Measurements from ENCODE around the gene GDF9.

Gene GDF9

DNA sequence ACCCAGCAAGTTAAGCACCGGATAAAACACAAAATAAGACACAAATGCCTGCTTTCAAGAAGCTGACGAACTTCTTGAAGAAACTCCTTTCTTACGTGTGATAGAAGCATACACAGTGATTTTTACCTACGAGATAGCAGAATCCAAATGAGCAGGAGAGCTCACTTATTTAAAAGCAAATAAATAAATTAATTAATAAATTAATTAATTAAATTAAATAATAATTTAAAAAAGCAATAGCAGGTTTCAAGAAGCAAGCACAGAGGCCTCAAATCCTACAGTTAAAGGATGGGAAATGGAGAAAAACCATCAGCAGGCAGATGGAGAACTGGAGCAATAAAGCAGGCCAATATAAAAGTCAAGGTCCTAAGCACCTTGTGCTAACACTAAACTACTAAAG is 24.5 kb upstream of the GDF9 start:
- TF ChIP-seq GABPA (IDR thresholded peaks at IDR 0.05; ENCODE audit: low read depth): no peak
- TF ChIP-seq, protein P1, sequence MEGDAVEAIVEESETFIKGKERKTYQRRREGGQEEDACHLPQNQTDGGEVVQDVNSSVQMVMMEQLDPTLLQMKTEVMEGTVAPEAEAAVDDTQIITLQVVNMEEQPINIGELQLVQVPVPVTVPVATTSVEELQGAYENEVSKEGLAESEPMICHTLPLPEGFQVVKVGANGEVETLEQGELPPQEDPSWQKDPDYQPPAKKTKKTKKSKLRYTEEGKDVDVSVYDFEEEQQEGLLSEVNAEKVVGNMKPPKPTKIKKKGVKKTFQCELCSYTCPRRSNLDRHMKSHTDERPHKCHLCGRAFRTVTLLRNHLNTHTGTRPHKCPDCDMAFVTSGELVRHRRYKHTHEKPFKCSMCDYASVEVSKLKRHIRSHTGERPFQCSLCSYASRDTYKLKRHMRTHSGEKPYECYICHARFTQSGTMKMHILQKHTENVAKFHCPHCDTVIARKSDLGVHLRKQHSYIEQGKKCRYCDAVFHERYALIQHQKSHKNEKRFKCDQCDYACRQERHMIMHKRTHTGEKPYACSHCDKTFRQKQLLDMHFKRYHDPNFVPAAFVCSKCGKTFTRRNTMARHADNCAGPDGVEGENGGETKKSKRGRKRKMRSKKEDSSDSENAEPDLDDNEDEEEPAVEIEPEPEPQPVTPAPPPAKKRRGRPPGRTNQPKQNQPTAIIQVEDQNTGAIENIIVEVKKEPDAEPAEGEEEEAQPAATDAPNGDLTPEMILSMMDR (IDR thresholded peaks at IDR 0.05; ENCODE audit: insufficient read depth, low read length): no peak
- Histone ChIP-seq H3K27me3 (ENCODE audit: insufficient read depth, poor library complexity, severe bottlenecking) (no peaks in the 10 kb centered on the region), H3K4me3 (replicated peaks; ENCODE audit: insufficient read depth, low read length) (no peak overlapping the region), H3K27ac (replicated peaks) (no peak overlapping the region)
- DNase-seq (ENCODE audit: low read depth in 1 of 2, low spot score in 1 of 2): no peak

DNA sequence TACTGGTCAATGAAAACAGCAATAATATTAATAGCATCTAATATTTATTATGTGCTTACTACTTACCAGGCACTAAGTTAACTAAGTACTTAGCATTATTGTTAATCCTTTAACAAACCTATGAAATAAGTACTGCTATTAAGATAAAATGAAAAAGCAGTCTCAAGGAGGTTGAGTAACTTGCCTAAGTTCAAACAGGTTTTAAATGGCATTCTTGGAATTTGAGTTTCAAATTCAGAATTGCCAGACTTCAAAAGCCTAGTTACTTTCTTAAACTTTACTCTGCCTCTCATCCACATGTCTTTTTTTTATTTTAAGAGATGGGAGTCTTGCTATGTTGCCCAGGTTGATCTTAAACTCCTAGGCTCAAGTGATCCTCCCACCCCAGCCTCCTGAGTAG is 23.2 kb upstream of the GDF9 start:
- DNase-seq (ENCODE audit: low read depth in 1 of 2, low spot score in 1 of 2): no peak
- Histone ChIP-seq H3K27ac (replicated peaks) (no peak overlapping the region), H3K4me3 (replicated peaks; ENCODE audit: insufficient read depth, low read length) (no peak overlapping the region), H3K27me3 (ENCODE audit: insufficient read depth, poor library complexity, severe bottlenecking) (no peaks in the 10 kb centered on the region)
- no peak for TF ChIP-seq GABPA (IDR thresholded peaks at IDR 0.05; ENCODE audit: low read depth)
- TF ChIP-seq, protein P2, sequence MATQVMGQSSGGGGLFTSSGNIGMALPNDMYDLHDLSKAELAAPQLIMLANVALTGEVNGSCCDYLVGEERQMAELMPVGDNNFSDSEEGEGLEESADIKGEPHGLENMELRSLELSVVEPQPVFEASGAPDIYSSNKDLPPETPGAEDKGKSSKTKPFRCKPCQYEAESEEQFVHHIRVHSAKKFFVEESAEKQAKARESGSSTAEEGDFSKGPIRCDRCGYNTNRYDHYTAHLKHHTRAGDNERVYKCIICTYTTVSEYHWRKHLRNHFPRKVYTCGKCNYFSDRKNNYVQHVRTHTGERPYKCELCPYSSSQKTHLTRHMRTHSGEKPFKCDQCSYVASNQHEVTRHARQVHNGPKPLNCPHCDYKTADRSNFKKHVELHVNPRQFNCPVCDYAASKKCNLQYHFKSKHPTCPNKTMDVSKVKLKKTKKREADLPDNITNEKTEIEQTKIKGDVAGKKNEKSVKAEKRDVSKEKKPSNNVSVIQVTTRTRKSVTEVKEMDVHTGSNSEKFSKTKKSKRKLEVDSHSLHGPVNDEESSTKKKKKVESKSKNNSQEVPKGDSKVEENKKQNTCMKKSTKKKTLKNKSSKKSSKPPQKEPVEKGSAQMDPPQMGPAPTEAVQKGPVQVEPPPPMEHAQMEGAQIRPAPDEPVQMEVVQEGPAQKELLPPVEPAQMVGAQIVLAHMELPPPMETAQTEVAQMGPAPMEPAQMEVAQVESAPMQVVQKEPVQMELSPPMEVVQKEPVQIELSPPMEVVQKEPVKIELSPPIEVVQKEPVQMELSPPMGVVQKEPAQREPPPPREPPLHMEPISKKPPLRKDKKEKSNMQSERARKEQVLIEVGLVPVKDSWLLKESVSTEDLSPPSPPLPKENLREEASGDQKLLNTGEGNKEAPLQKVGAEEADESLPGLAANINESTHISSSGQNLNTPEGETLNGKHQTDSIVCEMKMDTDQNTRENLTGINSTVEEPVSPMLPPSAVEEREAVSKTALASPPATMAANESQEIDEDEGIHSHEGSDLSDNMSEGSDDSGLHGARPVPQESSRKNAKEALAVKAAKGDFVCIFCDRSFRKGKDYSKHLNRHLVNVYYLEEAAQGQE (IDR thresholded peaks at IDR 0.05; ENCODE audit: insufficient replicate concordance, low read depth): no peak
- TF ChIP-seq SPI1 (IDR thresholded peaks at IDR 0.05; ENCODE audit: borderline replicate concordance, low read depth): no peak
- TF ChIP-seq, protein P1 (IDR thresholded peaks at IDR 0.05; ENCODE audit: insufficient read depth, low read length): no peak

DNA sequence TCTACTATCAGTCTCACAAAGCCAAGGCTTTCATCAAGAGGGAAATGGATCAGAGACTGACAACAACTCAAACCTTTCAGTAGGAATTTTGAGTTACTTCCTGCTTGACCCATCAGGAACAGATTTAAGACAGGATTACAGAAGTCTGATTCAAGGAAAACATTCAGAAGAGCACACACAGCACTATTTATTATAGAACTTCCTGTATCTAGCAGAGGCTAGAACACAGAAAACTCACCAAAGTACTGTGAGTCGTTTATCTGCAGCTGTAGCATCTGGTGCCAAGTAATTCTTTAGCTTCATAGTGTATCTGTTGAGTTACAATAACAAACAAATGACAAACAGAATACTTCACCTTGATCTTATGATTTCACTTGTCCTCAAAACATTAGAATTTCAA is 21.0 kb upstream of the GDF9 start:
- TF ChIP-seq, protein P1 (IDR thresholded peaks at IDR 0.05; ENCODE audit: insufficient read depth, low read length): no peak
- no peak for TF ChIP-seq GABPA (IDR thresholded peaks at IDR 0.05; ENCODE audit: low read depth)
- TF ChIP-seq POLR2AphosphoS5 (IDR thresholded peaks at IDR 0.05; ENCODE audit: low read depth): no peak
- no peak for TF ChIP-seq SPI1 (IDR thresholded peaks at IDR 0.05; ENCODE audit: borderline replicate concordance, low read depth)
- TF ChIP-seq, protein P2 (IDR thresholded peaks at IDR 0.05; ENCODE audit: insufficient replicate concordance, low read depth): no peak
- H3K4me3 ChIP-seq (replicated peaks; ENCODE audit: insufficient read depth, low read length): no peak overlapping the region
- H3K27ac ChIP-seq (replicated peaks): no peak overlapping the region
- no peaks in the 10 kb centered on the region for H3K27me3 ChIP-seq (ENCODE audit: insufficient read depth, poor library complexity, severe bottlenecking)
- no peak for DNase-seq (ENCODE audit: low read depth in 1 of 2, low spot score in 1 of 2)

DNA sequence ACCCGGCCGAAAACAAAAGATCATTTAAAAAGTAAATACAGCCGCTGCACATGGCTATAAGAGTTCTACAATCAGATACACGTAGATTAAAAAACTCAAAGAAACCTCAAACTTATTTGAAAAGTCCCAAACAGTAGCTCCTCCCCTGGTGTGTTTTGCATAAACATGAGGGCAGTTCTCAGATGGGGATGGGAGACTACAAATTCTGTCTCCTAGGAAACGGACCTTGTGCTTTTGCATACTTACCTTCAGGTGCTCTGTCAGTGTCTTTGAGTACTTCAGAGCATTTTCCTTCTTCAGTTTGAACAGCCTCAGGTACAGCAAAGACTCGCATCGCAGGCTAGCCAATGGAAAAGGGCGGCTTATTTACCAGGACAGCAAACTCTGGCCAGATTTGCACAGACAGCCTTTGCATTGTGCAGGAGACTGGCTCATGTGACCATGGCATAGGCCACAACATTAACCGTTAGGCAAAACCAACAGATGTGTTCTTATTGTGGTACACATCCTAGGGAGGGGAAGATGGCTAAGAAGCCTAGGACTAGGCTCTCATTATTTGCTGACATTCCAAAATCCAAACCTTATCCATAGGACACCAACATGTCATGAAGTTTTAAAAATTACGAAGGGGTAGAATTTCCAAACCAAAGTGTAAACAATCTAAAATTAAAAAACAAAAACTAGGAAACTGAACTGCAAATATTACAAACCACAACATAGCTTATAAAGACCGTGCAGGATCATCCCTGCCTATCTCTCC is 20.0 kb upstream of the GDF9 start:
- Histone ChIP-seq H3K27me3 (ENCODE audit: insufficient read depth, poor library complexity, severe bottlenecking) (no peaks in the 10 kb centered on the region), H3K27ac (replicated peaks) (no peak overlapping the region), H3K4me3 (replicated peaks; ENCODE audit: insufficient read depth, low read length) (no peak overlapping the region)
- DNase-seq (ENCODE audit: low read depth in 1 of 2, low spot score in 1 of 2): no peak
- TF ChIP-seq, protein P1 (IDR thresholded peaks at IDR 0.05; ENCODE audit: insufficient read depth, low read length): no peak
- no peak for TF ChIP-seq GABPA (IDR thresholded peaks at IDR 0.05; ENCODE audit: low read depth)
- TF ChIP-seq, protein P2 (IDR thresholded peaks at IDR 0.05; ENCODE audit: insufficient replicate concordance, low read depth): no peak
- TF ChIP-seq POLR2AphosphoS5 (IDR thresholded peaks at IDR 0.05; ENCODE audit: low read depth): no peak
- TF ChIP-seq SPI1 (IDR thresholded peaks at IDR 0.05; ENCODE audit: borderline replicate concordance, low read depth): no peak
